Heart right ventricle (tissue), 16 donors: ENCODE data around the gene PRKD2. TPM values are rescaled to one million over a fixed set of nuclear protein-coding genes. Genes with fewer than 3 reads are reported as not detected.

ENCODE experiments used
- ATAC-seq, 8 donors: fragments of 200-7000 bp; cut with Tn5 transposase; one replicate each; pipeline ENCODE4 v1.9.1; 2020; ENCODE audit warnings: mild to moderate bottlenecking in 8 of 8, moderate library complexity in 8 of 8, moderate number of reproducible peaks in 1 of 8
- DNase-seq, 2 donors: peaks; one replicate each; pipeline ENCODE4 v3.0.0-alpha.2; 2020
- H3K27ac ChIP-seq, 10 donors: fragments of 200-600 bp; sonication (generic) in 2 of 10; one replicate each; pipeline versions ENCODE4 v1.5.0 to v1.8.0; 2020 to 2022; ENCODE audit warnings: mild to moderate bottlenecking in 3 of 10
- H3K27me3 ChIP-seq, 7 donors: fragments of 200-600 bp; one replicate each; pipeline ENCODE4 v1.8.0; 2021 to 2022; ENCODE audit warnings: mild to moderate bottlenecking in 2 of 7
- H3K36me3 ChIP-seq, 9 donors: fragments of 200-600 bp; sonication (generic) in 1 of 9; one replicate each; pipeline versions ENCODE4 v1.5.0 to v1.8.0; 2020 to 2022; ENCODE audit warnings: mild to moderate bottlenecking in 2 of 9
- H3K4me1 ChIP-seq, 9 donors: fragments of 200-600 bp; sonication (generic) in 1 of 9; one replicate each; pipeline versions ENCODE4 v1.5.0 to v1.8.0; 2020 to 2022; ENCODE audit warnings: mild to moderate bottlenecking in 4 of 9
- H3K4me3 ChIP-seq, 10 donors: fragments of 200-600 bp; sonication (generic) in 2 of 10; one replicate each; pipeline versions ENCODE4 v1.5.0 to v1.8.0; 2020 to 2022; ENCODE audit warnings: mild to moderate bottlenecking in 7 of 10, moderate library complexity in 2 of 10
- H3K9me3 ChIP-seq, 11 donors: fragments of 200-600 bp in 10 of 11; sonication (generic) in 2 of 11; one replicate each; pipeline versions ENCODE4 v1.5.0 to v1.8.0; 2013 to 2022; ENCODE audit warnings: mild to moderate bottlenecking in 2 of 11, control low read depth in 1 of 11, moderate library complexity in 1 of 11
- CTCF ChIP-seq, 9 donors: fragments of 200-600 bp; sonication (generic) in 2 of 9; IDR thresholded peaks; one replicate each; pipeline versions ENCODE4 v1.5.0 to v1.8.0; 2021 to 2022; ENCODE audit warnings: antibody characterized with exemption in 9 of 9, mild to moderate bottlenecking in 5 of 9, moderate library complexity in 1 of 9
- WGBS, 2 donors: extraction: QIAGEN DNeasy Blood & Tissue Kit; methylation state at CpG; one replicate each; pipeline ENCODE4 v1.1.7; 2013; ENCODE audit warnings: inconsistent platforms in 1 of 2; 5-methylcytosine and 5-hydroxymethylcytosine counted together
- intact Hi-C, 10 donors: fragments of 100-400 bp; cut with DNase I; formaldehyde crosslinking; loops; one replicate each; pipeline versions ENCODE4 v1.11.1 to v1.14.2; 2022
- polyA plus RNA-seq, 2 donors: library from polyadenylated mRNA; stranded (reverse); fragments of 200-250 nt; gene quantifications; one replicate each; pipeline ENCODE4 v1.2.3, GENCODE V29; 2013
- total RNA-seq, 10 donors: library from RNA; stranded (reverse); fragmentation: NEBNext Ultra II Directional in 3 of 10; extraction: Animal tissue kit (Norgen Biotek cat#: 25700) in 3 of 10; gene quantifications; one replicate each; pipeline versions ENCODE4 v1.2.1 to v1.2.4, GENCODE V29; 2021 to 2023
- donor health status: Arrhythmogenic right ventricular cardiomyopathy.
- donor health status: ischemic (EF 13 %, LVEDD 7.1; RV severe dilation, severe dysfunction).
- donor health status: healthy with polysubstance abuse.
- donor health status: DM: no; HTN: yes; CAD: no.
- donor health status: DM: no; HTN: no; CAD: no.
- donor health status: ischemic (EF 25% LVEDD 6.9; RV normal size, moderate dysfunction).
- donor health status: ischemic (EF 25% LVEDD 5.7; RV mildly dilated, moderate dysfunction).
- donor health status: healthy.
- donor health status: DM: yes; HTN: yes; CAD: no.
- donor health status: Ischemic cardiomyopathy.
- donor health status: ischemic (EF 35%, LVEDD 5.7; RV mildly dilated, moderate dysfunction).
- donor health status: nonischemic (EF 11% LVEDD 7.7; RV severe dilation, severe dysfunction).
- donor health status: DM: yes; HTN: yes; CAD: no.
- donor health status: PGD.
- donor health status: ischemic (EF 29% LVEDD 5.4; RV normal size, mild dysfunction).
- donor health status: nonischemic (EF 23%, LVEDD 6.1; RV moderate dilation, normal function).

PRKD2 gene
- total and polyA plus RNA-seq, 12 donors: 11.7 to 22.7 (median 13.8) TPM

- no peak overlapping the region for H3K4me3 ChIP-seq
- H3K27ac ChIP-seq: peak overlapping the region in 1 of 10 donors; percentile 15
- peaks cover 2 to 50% (median 26%) of the 10 kb centered on the region in 9 donors for H3K4me1 ChIP-seq
- ATAC-seq (no peak), DNase-seq (no peak)
- no peaks in the 10 kb centered on the region for H3K27me3 ChIP-seq
- intact Hi-C loops: no loop called here
- H3K9me3 ChIP-seq: no peaks in the 10 kb centered on the region
- TF ChIP-seq CTCF (IDR thresholded peaks at IDR 0.05): no peak
- H3K36me3 ChIP-seq: peaks cover 3 to 100% (median 83%) of the 10 kb centered on the region in 9 donors
- WGBS, 2 donors: 95% methylated on average over 6 of the region's 6 CpGs
Measured at GRCh38 chr19:46723471-46723870, 6.6 kb upstream of the PRKD2 start.

- WGBS, 2 donors: 77 to 84% methylated on average over 16 of the region's 16 CpGs
- Histone ChIP-seq H3K27me3 (no peaks in the 10 kb centered on the region), H3K36me3 (peaks cover 3 to 98% (median 83%) of the 10 kb centered on the region in 9 donors), H3K4me1 (peaks cover 0 to 50% (median 28%) of the 10 kb centered on the region in 9 donors), H3K4me3 (no peak overlapping the region), H3K9me3 (no peaks in the 10 kb centered on the region), H3K27ac (peak overlapping the region in 3 of 10 donors; percentile 12 to 20 (median 15))
- no peak for ATAC-seq
- DNase-seq: no peak
- intact Hi-C loops: no loop called here
- TF ChIP-seq CTCF (IDR thresholded peaks at IDR 0.05): no peak
Measured at GRCh38 chr19:46723023-46723461, 6.1 kb upstream of the PRKD2 start.

- Histone ChIP-seq H3K36me3 (peaks cover 3 to 92% (median 78%) of the 10 kb centered on the region in 9 donors), H3K4me3 (no peak overlapping the region), H3K9me3 (no peaks in the 10 kb centered on the region), H3K4me1 (peaks cover 0 to 50% (median 28%) of the 10 kb centered on the region in 9 donors), H3K27me3 (no peaks in the 10 kb centered on the region), H3K27ac (peak overlapping the region in 2 of 10 donors; percentile 12 to 20)
- DNase-seq: no peak
- WGBS, 2 donors: 83 to 86% methylated on average over 25 of the region's 25 CpGs
- TF ChIP-seq CTCF (IDR thresholded peaks at IDR 0.05): no peak
- intact Hi-C loops: no loop called here
- ATAC-seq: no peak
Measured at GRCh38 chr19:46722421-46723022, 5.6 kb upstream of the PRKD2 start.

- intact Hi-C loops: no loop called here
- H3K27ac ChIP-seq: peak overlapping the region in 1 of 10 donors; percentile 20
- H3K9me3 ChIP-seq: no peaks in the 10 kb centered on the region
- no peak for ATAC-seq
- DNase-seq: no peak
- H3K36me3 ChIP-seq: peaks cover 3 to 87% (median 72%) of the 10 kb centered on the region in 9 donors
- peaks cover 0 to 48% (median 26%) of the 10 kb centered on the region in 9 donors for H3K4me1 ChIP-seq
- no peaks in the 10 kb centered on the region for H3K27me3 ChIP-seq
- no peak for TF ChIP-seq CTCF (IDR thresholded peaks at IDR 0.05)
- 84 to 88% methylated on average over 17 of the region's 17 CpGs for WGBS, 2 donors
- no peak overlapping the region for H3K4me3 ChIP-seq
Measured at GRCh38 chr19:46722004-46722380, 5.1 kb upstream of the PRKD2 start.
